Omental fat pad (tissue), 4 donors: ENCODE results near the gene WDR49. TPM values are rescaled to one million over a fixed set of nuclear protein-coding genes. Genes with fewer than 3 reads are reported as not detected.

Experiments
- ATAC-seq: fragments of 150-250 bp; one replicate; pipeline ENCODE4 v1.9.1; 2016; ENCODE audit warnings: mild to moderate bottlenecking, moderate library complexity; ENCODE audit not compliant: low FRiP score
- DNase-seq: peaks from one replicate; pipeline ENCODE4 v3.0.0-alpha.2; 2019; ENCODE audit warnings: low spot score
- total RNA-seq, 4 donors: library from RNA; depleted of rRNA; stranded (reverse); fragments of >200 nt; gene quantifications; one replicate each; pipeline ENCODE4 v1.1.0, GENCODE V29; 2016
- TF ChIP-seq, protein P1 (sequence below), 3 donors: fragments of 450-650 bp; IDR thresholded peaks; one replicate each; pipeline ENCODE4 v1.5.1; 2016 to 2017; ENCODE audit warnings: antibody characterized with exemption in 3 of 3, mild to moderate bottlenecking in 3 of 3, moderate library complexity in 2 of 3

Gene WDR49
- total RNA-seq, 4 donors from 2014 or later = 0.31 to 3.2 (median 1.0) TPM

DNA sequence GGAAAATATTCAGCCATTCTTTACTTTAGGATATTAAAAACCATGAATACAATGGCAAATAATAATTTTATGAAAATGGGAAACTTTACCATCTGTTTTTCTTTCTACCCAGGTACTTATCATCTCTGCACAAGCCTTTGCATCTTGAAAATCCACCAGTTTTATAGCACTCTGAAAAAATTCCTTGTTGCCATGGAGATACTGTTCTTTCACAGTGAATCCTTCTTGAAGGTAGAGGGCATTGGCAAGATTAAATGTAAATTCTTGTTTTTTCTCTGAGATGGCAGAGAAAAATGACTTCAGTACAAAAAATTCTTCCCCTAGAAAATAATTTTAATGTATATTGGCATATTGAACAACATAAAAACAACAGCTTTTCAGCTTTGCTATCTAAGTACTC, 186.8 kb downstream of the WDR49 start:
- no peak for DNase-seq
- no peak for ATAC-seq
- TF ChIP-seq, protein P1, sequence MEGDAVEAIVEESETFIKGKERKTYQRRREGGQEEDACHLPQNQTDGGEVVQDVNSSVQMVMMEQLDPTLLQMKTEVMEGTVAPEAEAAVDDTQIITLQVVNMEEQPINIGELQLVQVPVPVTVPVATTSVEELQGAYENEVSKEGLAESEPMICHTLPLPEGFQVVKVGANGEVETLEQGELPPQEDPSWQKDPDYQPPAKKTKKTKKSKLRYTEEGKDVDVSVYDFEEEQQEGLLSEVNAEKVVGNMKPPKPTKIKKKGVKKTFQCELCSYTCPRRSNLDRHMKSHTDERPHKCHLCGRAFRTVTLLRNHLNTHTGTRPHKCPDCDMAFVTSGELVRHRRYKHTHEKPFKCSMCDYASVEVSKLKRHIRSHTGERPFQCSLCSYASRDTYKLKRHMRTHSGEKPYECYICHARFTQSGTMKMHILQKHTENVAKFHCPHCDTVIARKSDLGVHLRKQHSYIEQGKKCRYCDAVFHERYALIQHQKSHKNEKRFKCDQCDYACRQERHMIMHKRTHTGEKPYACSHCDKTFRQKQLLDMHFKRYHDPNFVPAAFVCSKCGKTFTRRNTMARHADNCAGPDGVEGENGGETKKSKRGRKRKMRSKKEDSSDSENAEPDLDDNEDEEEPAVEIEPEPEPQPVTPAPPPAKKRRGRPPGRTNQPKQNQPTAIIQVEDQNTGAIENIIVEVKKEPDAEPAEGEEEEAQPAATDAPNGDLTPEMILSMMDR (IDR thresholded peaks at IDR 0.05) = no peak

- TF ChIP-seq, protein P1 (IDR thresholded peaks at IDR 0.05) = no peak
- ATAC-seq = no peak
- no peak for DNase-seq
These were observed 197.5 kb downstream of the WDR49 start for GRCh38 chr3:167456157-167456799.

DNA sequence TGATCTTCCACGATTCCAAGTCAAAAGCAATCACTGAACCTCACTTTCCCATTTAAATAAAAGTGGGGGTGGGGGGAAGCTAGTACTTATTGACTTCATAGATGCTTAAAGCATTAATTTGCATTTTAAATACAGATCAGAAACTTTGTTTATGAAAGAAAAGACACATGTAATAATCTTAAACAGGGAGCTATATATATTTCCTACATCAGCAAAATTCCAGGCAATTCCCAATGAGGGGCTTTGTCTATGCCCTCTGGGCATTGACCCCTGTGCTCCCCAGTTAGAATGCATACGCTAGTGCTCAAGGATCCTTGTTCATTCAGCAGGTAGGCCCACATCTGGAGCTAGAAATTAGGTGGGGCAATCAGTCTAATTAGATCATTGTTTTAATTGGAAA, 199.9 kb downstream of the WDR49 start:
- ATAC-seq = no peak
- TF ChIP-seq, protein P1 (IDR thresholded peaks at IDR 0.05) = no peak
- DNase-seq = no peak

DNA sequence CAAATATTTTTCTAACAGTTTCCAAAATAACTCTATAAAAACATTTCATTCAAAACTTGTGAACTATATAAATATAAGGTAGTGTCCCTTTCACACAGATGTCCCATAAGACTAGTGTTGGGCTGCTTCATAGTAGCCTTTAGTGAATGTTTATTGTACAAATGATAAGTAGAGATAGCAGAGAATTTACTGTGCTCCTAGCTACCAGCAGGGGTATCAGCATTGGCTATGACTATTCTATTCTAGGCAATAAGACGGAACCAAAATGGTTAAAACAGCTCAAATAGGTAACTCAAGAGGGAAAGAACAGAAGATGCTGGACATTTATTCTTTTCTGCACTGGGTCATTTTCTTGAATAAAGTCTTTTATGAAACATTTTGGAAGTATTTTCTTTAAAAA, 202.5 kb downstream of the WDR49 start:
- no peak for ATAC-seq
- no peak for DNase-seq
- TF ChIP-seq, protein P1 (IDR thresholded peaks at IDR 0.05) = no peak

- DNase-seq = no peak
- no peak for ATAC-seq
- TF ChIP-seq, protein P1 (IDR thresholded peaks at IDR 0.05) = no peak
These were observed 203.1 kb downstream of the WDR49 start for GRCh38 chr3:167450675-167451074.

DNA sequence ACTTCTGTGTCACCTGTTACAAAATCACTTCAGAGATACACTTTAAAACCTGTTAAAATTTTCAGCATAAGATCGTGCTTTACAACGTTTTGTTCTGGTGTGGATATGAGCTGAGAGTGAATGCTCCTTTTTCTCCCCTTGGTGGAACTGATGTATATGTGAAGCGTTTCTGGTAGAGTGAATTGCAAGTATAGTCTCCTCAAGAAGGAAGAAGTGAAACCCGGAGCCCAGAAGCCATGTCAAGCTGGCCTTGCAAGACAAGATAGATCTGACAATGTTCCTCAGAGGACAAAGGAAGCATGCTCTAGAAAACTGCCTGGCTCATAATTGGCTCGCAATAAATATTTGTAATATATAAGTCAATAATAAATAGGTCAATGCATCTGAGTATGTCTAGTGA, 203.5 kb downstream of the WDR49 start:
- ATAC-seq = no peak
- TF ChIP-seq, protein P1 (IDR thresholded peaks at IDR 0.05) = no peak
- DNase-seq = no peak

GRCh38 chr3:167445491-167445890, 208.3 kb downstream of the WDR49 start:
- ATAC-seq (no peak), DNase-seq (no peak)
- TF ChIP-seq, protein P1 (IDR thresholded peaks at IDR 0.05) = no peak
